Fibroblast of skin of back (primary cell): ENCODE results near the gene CADM4.
"Not testable (repeated sequence)": the region's sequence is repeated elsewhere in the genome, so short reads cannot be mapped to it uniquely, and the experiment has no call there.

ENCODE experiments used
- DNase-seq: peaks from one replicate; pipeline ENCODE4 v3.0.0-alpha.2; 2013

CADM4 gene

DNA sequence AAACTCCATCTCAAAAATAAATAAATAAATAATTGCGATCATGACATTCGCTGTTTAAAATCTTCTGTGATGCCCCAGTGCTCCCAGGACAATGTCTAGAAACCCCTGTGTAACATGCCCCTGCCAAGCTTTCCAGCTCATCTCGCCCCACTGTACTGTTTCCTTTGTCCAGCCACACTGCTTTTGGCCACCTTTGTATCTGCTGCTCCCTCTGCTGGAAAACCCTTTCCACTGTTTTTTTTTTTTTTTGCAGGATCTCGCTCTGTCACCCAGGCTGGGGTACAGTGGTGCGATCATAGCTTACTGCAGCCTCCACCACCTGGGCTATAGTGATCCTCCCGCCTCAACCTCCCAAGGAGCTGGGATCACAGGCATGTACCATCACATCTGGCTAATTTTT, 22.8 kb upstream of the CADM4 start:
- peak; percentile 15 for DNase-seq

DNA sequence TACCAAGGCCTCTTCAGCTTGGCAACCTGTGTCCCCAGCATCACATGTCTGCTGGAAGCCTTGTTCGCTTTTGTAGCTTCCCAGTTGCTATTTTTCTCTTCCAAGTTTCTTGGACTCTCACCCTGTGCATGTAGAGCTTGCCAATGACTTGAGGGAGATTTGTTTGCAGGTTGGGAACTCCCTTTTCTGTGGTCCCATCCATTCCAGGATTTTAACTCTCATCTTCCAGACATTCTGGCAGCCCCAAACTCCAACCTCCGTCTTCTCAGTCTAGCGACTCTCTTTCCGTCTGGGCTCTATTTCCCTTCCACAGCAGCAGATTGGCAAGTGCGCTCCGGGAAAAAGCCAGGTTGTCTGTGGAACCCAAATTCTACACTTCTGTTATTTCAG, 21.3 kb upstream of the CADM4 start:
- no peak for DNase-seq

DNA sequence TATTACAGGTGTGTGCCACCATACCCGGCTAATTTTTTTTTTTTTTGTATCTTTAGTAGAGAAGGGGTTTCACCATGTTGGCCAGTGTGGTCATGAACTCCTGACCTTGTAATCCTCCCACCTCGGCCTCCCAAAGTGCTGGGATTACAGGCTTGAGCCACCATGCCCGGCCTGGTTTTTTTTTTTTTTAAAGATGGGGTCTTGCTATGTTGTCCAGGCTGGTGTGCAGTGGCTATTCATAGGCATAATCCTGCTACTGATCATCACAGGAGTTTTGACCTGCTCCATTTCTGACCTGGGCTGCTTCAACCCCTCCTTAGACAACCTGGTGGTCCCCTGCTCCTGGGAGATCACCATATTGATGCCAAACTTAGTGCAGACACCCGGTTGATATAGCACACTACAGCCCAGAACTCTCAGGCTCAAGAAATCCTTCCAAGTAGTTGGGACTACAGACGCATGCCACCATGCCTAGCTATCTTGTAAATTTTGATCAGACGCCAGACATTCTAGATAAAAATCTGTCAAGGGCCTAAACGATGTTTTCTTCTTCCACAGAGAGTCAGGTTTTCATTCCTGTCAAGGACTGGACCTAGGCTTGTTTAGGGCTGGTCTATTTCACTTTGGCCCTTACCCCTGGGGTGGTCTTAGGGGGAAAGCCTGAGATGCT, 20.8 kb upstream of the CADM4 start:
- no peak for DNase-seq

DNA sequence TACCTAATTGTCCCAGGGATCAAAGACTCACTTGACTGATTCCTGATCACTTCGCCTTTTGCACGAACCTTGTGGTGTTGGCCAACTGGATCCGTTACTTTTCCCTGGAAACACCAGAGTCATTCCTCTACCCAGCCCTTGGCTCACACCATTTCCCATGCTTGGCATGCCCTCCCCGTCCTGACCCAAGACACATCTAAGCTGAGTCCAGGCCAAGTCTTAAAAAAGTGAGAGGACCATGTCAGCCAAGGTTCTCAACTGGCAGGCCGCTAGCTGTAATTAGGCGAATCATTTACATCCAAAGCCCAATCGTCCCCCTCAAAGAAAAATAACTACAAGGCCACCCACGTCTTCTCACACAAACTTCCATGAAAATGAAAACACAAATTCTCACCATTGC, 18.8 kb upstream of the CADM4 start:
- DNase-seq, result no peak

DNA sequence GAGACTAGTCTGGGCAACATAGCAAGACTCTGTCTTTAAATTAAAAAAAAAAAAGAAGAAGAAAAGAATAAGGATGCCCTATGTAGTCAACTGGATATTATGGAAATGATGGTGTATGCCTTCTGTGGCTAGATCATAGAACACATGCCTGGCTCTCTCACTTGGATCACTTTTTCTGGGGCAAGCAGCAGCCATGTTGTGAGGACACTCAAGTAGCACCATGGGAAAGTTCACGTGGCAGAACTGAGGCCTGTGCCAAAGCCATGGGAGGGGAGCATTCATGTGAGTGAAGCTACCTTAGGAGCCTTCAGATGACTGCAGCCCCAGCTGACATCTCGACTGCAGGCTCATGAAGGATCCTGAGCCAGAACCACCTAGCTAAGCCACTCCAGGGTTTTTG, 18.4 kb upstream of the CADM4 start:
- DNase-seq, result no peak

DNA sequence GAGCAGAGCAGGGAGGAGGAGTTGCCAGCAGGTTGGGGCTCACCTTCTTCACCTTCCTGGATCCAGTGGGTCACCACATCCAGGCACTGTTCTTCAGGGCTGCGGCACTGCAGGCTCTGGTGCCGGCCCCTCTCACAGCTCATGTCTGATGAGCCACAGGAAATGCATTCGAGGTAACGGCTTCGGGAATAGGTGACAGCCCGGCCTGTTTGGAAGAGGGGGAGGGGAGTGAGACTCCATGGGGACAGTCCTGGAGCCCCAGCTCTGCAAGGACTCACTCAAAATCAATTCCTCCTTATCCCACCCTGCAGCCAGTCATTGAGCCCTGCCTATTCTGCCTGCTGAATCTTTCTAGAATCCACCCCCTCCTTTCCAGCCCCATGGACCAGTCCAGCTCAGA, 16.8 kb upstream of the CADM4 start:
- no peak for DNase-seq

DNA sequence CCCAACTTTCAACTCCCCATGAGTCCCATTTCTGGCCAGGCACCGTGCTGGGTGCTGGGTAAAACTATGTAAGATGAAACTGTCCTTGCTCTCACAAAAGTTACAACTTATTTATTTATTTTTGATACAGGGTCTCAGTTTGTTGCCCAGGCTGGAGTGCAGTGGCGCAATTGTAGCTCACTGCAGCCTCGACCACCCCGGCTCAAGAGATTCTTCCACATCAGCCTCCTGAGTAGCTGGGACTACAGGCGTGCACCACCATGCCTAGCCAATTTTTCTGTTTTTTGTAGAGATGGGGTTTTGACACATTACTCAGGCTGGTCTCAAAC, 12.9 kb upstream of the CADM4 start:
- DNase-seq, result no peak

DNA sequence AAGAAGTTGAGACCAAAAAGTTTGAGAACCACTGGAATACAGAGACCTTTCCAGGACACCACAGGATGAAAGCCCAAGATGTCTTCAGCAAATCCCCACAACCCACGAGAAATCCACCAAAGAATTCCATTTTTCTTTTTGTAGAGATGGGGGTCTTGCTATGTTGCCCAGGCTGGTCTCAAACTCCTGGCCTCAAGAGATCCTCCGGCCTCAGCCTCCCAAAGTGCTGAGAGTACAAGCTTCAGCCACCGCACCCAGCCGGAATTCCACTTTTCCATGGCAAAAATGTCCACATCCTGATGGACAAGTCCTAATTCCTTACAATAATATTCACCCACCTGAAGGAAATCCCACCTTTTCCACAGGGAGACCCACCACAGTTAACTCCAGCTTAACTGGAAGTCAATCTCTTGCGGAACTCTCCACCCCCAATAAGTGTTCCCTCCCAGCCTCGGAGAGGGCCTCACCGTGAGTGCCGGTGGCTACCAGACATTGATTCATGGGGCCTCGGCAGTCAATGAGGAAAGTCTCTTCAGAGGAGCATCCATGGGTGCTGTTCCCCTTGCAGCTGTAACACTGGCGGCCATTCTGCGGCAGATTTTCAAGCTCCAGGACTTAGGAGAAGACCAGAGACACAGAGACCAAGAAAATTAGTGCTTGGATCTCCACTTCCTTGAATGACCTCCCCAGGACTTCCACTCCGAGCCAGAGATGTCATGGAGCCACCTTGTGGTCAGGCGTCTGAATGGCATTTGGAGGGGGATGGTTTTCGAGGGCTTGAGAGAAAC, 12.3 kb upstream of the CADM4 start:
- DNase-seq, result peak; percentile 59

DNA sequence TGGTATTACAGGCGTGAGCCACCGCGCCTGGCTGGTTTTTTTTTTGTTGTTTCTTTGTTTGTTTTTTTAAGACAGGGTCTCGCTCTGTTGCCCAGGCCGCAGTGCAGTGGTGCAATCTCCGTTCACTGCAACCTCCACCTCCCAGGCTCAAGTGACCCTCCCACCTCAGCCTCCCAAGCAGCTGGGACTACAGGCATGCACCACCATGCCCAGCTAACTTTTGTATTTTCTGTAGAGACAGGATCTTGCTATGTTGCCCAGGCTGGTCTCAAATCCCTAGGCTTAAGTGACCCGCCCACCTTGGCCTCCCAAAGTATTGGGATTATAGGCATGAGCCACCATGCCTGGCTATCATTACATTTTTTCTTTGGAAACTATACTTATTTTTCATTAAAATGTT, 10.6 kb upstream of the CADM4 start:
- DNase-seq, result not testable (repeated sequence)

DNA sequence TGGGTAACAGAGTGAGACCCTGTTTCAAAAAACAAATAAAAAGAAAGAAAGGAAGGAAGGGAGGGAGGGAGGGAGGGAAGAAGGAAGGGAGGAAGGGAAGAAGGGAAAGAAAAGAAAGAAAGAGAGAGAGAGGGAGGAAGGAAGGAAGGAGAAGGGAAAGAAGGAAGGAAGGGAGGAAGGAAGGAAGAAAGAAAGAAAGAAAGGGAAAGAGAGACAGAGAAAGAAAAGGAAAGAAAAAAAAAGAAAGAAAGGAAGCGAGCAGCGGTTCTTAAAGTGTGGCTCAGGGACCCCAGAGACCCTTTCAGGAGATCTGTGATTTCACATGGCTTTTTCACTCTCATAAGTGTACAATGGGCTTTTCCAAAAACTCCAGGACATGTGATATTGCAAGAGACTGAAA, 9.9 kb upstream of the CADM4 start:
- no peak for DNase-seq

DNA sequence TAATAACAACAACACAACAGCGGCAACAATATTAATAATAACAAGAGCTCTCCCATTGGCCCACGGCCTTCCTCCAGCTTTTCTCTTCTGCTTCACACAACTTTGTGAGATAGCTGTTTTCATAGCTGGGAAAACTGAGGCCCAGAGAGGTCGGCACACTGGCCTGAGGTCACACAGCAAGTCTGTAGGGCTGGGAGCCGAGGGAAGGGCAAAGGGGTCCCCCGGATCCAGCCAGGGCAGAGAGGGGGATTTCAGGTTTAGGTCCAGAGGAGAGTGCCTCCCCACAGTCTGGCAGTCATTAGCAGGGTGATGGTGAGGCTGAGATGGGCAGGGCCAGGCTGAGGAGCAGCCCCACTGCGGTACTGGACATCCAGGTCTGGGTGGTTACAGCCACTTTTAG, 9.0 kb upstream of the CADM4 start:
- no peak for DNase-seq

DNA sequence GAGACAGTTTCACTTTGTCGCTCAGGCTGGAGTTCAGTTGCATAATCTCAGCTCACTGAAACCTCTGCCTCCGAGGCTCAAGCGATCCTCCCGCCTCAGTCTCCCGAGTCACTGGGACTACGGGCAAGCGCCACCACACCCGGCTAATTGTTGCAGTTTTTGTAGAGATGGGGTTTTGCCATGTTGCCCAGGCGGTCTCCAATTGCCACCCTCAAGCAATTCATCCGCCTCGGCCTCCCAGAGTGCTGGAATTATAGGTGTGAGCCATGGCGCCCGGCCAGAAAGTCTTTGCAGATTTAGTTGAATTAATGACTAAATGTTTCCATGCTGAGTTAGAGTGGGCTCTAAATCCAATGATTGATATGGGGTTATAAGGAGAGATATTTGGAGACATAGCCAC, 4.5 kb upstream of the CADM4 start:
- DNase-seq, result no peak

DNA sequence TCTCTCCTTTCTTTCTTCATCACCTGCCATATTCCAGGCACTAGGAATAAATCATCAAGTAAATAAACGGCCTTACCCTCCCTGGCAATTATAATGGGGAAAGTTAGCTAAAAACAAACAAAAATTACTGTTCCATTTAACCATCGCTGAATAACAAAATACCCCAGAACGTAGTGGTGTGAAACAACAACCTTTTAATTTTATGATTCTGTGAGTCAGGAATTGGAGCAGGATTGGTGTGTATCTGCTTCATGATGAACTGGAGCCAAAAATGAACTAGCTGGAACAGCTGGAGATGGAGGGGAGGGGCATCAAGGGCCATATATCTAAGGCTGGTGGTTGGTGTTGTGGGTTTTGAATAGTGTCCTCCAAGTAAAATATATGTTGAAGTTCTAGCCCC, 3.7 kb upstream of the CADM4 start:
- no peak for DNase-seq

DNA sequence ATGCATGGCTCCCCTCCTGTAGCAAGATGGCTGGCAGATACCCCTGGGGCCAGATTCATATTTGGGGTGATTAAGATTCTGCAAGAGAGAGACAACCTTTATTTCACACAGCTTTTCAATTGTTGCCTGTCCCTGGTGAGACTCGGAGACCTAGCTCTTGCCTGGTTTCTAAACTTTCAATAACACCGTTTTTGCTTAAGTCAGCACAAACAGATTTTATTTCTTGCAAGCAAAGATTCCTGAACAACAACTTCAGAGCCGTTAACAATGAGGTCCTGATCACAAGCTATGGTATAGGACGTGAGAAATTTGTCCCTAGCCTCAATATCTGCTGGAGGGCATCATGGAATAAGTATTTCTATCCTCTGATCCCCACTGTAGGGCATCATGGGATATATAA, 2.9 kb upstream of the CADM4 start:
- no peak for DNase-seq

DNA sequence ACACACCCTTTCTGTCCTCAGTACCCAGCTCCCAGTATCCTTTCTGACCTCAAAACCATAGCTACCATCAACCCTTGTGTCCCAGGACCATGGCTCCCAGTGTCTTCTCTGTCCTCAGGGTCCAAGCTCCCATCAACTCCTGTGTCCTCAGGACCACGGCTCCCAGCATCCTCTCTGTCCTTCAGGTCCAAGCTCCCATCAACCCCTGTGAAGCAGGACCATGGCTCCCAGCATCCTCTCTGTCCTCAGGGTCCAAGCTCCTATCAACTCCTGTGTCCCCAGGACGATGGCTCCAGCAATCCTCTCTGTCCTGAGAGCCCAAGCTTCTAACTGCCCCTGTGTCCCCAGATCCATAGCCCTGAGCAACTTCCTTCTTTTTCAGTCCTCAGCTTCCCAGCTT, 1.7 kb upstream of the CADM4 start:
- no peak for DNase-seq

DNA sequence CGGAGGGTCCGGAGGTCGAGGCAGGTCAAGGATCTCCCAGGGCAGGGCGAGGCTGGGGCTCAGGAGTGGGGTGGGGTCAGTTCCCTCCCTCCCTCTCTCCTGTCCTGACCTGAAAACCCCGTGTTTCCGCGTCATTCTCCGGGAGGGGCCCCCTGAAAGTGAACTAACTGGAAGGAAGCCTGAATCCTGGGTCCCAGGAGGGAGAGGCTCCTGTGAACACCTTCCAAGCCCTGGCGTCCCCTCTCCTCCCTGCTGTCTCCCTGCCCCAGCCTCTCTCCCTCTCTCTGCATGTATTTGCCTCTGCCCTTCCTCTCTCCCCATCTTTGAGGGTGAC, 741 bp upstream of the CADM4 start:
- no peak for DNase-seq

DNA sequence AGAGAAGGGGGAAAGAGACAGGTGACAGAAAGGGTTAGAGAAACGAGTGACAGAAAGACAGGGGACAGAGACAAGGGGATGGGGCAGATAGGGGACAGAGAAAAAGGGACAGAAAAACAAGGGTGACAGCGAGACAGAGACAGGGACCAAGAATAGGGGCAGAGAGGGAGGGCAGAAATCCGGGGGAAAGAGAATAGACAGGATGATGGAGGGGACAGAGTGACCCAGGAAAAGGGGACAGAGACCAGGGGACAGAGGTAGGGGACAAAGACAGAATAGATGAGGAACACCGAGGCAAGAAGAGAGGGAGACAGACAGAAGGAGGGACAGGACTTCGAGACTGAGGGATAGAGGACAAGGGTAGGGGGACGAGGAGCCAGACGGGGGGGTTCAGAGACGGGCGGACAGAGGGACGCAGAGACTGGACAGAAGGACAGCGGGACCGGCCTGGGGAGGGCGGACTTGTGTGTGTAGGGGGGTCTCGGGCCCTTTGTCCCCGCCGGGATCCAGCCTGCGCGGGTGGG, 593 bp downstream of the CADM4 start:
- no peak for DNase-seq

DNA sequence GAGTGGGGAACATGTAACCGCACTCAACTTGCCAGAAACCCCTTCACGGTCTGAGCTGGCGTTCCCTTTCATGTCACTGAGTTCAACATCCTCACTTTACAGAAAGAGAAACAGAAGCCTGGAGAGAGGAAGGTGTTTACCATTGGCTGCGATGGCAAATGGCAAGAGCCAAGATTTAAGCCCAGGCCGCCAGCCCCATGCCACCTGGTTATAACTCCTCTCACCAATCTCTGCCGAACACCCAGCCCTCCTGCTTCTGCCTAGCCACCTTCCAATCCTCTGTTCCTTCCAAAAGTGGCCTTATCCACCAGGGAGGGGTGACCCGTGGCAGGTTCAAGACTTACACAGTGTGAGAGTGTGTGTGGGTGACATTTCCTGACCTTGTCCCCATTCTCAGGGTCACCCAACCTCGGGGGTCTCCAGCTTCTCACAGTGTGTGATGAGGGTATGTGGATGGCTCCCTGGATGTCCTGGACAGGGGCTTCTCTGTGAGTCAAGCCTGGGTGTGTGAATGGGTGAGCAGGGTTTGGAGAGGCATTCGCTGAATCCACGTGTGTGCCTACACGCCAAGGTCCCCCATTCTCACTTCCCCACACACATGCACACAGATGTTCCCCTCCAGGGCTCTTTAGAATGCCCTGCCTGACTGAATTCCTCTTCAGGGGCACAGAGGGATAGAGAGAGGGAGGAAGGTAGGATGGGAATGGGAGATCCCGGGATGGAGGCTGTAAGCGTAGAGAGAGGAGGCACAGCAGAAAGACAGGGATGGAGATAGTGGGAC, 1.2 kb downstream of the CADM4 start:
- DNase-seq, result no peak

DNA sequence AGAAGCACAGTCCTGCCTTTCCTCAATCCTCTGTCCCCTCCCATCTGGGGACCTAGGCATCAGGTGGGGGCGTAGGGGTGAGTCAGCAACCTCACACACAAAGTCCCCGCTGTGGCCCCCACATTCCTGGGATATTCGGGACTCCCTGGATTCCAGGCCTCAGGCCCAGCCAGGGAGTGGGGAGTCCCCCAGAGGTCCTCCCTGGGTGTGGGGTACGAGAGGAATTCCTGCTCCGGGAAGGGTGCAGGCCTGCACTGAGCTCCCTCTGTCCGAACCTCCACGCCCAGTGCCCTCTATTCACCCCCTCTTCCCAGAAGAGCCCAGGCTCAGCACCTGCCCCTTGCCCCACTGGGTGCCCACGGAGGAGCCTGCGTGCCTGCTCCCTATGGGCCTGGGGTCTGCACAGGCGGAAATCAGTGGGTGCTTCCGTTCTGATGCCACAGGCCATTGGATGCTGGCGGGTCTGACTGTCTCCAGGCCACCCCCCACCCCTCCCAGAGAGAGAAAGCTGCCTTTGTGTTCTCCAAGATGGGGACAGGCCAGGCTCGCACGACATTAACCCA, 3.4 kb downstream of the CADM4 start:
- no peak for DNase-seq

DNA sequence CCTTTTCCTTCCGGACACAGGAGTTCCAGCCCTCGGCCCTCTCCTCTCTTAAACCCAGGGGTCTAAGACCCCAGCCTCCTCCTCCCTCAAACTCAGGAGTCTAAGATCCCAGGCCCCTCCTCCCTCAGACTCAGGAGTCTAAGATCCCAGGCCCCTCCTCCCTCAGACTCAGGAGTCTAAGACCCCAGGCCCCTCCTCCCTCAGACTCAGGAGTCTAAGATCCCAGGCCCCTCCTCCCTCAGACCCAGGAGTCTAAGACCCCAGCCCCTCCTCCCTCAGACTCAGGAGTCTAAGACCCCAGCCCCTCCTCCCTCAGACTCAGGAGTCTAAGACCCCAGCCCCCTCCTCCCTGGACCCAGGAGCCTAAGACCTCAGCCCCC, 4.1 kb downstream of the CADM4 start:
- not testable (repeated sequence) for DNase-seq

DNA sequence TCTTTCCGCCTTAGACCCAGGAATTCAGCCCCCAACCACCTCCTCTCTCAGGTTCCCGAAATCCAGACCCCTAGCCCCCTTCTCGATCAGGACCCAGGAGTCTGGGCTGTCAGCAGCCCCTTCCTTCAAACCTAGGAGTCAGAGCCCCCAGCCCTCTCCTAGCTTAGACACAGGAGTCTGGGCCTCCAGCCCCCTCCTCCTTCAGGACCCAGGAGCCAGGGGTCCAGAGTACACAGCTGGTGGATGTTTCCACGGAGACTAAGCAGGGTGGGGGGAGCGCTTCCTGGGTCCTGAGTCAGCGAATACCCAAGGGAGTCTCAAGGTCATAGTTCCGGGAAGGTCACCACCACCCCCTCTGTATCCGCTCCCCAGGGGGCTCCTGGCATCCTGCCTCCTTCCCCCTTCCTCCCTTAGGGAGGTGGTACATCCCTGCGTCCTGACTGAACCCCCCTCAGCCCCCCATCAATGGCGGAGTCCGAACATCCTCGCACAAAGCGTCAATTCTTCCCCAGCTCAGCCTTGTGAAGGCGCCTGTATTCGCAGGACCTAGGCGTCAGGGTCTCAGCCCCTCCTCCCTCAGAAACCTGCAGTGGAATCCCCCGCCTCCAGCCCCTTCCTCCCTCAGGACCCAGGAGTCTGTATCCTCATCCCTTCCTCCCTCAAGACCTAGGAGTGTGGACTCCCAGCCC, 4.6 kb downstream of the CADM4 start:
- peak; percentile 29 for DNase-seq

DNA sequence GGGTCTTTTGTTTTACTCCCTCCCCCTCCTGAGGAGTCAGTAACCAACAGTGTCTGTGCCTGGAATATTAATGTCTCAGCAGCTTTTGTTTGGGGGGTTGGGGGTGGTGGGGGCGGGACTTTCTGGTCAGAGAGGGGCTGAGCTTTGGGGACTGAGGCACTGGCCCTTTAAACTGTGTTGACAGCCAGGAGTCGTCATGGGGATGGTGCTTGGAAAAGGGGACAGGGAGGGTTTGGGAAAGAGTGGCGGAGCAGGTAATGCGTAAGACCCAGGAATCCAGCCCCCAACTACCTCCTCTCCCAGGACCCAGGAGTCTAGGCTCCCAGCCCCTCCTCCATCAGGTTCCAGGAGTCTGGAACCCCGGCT, 5.2 kb downstream of the CADM4 start:
- DNase-seq, result no peak

DNA sequence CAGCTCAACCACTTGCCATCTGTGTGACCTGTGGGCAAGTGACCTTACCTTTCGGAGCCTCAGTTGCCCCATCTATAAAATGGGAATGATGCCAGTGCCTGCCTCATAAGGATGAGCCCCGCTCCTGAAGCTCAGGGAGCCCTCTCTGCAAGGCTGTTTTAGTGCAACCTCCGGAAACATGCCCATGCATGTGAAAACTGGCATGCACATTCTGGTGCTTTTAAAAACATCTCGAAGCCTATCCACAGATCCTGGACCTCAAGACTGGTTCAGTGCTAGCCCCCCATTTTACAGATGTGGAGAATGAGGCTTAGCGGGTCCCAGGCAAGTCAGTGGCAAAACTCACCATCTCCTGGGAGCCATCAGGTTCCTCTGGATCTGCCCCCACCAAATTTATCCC, 5.6 kb downstream of the CADM4 start:
- no peak for DNase-seq
